GM21367 (cell line): ENCODE measurements around the gene RNF138.
A peak's percentile ranks its signal among the peaks of the same experiment; 100 is the strongest.
"Not testable (repeated sequence)": the region's sequence is repeated elsewhere in the genome, so short reads cannot be mapped to it uniquely, and the experiment has no call there.

Experiments used
- ATAC-seq: cut with Tn5 transposase; IDR thresholded peaks from one replicate; pipeline ENCODE4 v1.9.1; 2021; ENCODE audit not compliant: unreplicated experiment

RNF138 gene

DNA sequence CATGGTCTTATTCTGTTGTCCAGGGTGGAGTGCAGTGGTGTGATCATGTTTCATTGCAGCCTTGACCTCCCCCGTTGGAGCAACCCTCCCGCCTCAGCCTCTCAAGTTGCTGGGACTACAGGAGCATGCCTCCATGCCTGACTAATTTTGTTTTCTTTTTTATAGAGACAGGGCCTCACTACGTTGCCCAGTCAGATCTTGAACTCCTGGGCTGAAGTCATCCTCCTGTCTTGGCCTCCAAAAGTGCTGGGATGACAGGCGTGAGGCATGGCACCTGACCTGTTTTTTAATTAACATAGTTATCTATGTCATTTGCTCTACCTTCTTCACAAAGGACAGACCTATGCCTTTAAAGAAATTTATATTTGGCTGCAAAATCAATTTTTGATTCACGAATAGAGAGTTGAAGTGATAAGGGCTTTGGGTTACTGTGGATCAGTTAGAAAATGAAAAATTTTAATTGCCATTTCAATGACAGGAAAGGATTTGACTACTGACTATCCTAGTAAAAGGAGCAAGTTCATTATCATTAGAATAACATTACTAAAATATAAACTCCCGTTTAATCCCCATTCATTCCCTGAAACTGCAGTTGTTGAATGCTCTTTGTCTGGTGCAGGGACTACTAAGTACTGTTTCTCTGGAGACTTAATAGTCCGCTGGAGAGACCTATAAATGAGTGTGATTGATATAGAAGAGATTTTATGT is 3.7 kb downstream of the RNF138 start:
- no peak for ATAC-seq

DNA sequence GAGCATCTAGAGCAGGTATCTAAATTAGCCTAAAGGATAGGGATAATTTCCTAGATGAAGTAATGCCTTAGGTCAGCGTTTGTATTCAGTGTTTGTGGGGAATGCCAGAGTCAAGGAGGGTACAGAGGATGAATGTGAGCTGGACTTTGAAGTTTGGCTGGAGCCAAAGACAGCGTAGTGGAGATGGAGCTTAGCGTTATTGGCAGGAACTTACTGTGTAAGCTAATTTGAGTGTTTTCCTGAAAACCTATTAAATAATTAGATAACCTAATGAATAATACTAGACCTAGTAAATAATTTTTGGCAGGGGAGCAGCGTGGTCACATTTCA is 4.2 kb downstream of the RNF138 start:
- no peak for ATAC-seq

DNA sequence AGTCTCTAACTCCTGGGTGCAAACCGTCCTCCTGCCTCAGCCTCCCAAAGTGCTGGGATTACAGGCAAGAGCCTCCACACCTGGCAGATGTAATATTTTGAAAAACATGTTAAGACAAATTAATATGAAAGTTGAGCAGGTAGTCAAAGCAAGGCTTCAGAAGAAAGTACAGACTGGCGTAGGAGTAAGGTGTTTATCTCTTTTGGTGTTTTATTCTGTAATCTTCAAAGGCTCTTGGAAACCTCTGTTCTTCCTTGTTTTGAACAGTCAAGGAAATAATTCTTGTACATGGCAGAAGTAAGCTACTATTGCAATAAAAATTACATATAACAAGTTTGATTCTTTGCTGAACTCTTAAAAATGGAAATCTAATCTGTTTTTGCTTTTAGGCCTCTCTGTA is 5.3 kb downstream of the RNF138 start:
- no peak for ATAC-seq

DNA sequence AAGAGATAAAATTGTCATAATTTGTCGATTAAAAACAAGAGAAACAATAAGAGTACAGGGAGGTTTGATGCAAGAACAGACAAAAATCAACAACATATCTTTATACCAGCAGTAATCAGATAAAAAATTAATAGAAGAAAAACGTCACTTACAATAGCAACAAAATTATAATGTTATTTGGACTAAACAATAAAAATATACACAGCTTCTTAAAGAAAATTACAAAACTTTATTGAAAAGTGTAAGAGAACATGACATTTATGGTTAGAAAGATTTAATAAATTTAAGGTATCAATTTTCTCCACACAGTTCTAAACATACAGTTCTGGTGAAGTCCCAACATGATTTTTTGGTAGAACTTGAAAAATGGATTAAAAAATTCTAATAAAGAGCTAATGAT is 12.8 kb downstream of the RNF138 start:
- ATAC-seq = no peak

DNA sequence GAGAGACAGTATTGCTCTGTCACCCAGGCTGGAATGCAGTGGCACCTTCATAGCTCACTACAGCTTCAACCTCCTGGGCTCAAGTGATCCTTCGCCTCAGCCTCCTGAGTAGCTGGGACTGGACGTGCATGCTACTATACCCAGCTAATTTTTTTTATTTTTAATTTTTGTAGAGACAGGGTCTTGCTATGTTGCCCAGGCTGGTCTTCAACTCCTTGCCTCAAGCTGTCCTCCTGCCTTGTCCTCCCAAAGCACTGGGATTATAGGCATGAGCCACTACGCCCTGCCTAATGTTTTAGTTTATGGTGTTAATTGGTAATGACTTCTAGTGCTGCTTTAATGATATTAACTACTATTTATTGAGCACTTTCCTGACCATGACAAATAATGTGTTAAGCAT is 18.3 kb downstream of the RNF138 start:
- no peak for ATAC-seq

DNA sequence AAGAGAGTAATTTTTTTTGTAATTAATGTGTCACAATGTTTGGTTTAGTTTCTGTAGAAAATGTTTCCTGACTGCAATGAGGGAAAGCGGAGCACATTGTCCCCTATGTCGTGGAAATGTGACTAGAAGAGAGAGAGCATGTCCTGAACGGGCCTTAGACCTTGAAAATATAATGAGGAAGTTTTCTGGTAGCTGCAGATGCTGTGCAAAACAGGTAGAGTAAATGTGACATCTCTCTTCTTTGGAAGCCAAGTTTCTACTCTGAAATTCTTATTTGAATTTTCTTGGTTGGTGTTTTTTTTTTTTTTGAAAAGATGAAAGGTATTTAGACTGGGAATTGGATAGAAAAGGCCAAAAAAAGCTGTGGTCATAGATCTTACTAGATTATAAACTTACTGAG is 20.0 kb downstream of the RNF138 start:
- ATAC-seq = no peak

DNA sequence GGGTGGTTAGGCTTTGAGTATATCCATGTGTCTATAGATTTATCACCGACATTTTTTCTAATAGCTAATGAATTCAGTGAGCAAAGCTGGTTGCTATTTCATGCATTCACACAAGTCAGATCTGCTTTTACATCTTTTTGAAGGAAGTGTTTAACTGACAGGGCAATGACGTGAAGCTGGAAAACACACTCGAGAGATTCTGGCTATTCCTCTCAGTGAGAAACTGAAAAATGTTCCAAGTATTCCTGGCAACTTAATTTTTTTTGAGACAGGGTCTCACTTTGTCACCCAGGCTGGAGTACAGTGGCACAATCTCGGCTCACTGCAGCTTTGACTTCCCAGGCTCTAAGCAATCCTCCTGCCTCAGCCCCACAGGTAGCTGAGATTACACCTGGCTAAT is 21.2 kb downstream of the RNF138 start:
- no peak for ATAC-seq

DNA sequence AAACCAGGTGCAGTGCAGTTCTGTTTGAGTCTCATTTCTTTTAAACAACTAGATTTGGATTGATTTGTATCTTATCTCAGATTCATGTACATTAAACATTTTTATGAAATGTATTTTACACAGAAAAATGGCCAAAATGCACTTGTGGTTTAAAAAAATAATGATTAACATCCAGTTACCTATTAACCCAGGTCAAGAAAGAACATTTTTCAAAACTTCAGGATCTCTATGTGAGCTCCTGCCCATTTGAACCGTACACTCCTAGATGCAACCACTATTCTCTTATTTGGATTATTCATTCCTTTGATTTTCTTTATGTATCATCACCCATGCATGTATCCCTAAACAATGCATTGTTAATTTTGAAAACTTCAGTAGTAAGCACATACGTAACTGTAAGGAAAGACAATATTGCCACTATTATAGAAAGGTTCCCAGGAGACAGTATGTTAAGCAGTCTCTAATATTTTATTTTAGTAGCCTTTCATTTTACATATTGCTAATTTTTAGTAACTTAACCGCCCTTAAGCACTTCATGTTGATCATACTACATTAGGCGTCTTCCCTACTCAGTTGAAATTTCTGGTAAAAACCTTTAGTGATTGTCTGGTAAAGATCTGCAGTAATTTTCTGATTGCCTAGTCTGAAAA is 22.7 kb downstream of the RNF138 start:
- no peak for ATAC-seq

DNA sequence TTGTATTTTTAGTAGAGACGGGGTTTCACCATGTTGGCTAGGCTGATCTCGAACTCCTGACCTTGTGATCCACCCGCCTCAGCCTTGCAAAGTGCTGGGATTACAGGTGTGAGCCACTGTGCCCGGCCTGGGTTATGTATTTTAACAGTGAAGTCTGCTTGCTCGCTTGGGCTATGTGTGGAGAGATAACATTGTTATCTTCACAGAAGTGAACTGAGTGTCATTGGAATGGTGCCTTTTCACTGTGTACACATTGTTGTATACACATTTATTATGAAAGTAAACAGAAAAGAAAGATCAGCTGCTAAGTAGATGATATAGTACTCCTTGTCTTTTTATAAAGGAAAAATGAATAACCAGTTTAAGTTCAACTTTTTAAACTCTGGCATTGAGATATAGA is 30.4 kb downstream of the RNF138 start:
- no peak for ATAC-seq

DNA sequence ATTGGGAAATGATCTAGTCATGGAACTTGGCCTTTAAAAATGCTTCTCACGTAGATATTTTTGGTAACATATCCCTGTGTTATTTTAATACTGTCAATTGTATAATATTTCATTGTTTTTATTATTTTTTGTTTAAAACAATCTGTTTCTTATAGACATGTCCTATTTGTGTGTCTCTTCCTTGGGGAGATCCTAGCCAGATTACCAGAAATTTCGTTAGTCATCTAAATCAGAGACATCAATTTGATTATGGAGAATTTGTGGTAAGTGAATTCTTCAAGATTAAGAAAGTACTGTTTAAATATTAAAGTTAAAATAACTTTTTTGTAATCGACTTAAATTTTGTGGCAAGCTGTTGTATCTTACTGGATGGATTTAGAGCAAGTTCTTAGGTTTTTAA is 34.9 kb downstream of the RNF138 start:
- no peak for ATAC-seq

DNA sequence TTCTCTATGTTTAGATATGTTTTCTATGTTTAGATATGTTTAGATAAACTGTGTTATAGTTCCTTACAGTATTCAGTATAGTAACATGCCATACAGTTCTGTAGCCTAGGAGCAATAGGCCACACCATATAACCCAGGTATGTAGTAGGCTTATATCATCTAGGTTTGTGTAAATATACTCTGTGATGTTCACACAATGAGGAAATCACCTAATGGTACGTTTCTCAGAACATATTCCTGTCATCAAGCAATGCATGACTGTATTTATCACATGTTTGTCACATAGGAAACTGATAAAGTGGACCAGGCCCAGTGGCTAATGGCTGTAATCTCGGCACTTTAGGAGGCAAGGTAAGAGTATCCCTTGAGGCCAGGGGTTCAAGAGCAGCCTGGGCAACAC is 44.0 kb downstream of the RNF138 start:
- ATAC-seq = no peak

DNA sequence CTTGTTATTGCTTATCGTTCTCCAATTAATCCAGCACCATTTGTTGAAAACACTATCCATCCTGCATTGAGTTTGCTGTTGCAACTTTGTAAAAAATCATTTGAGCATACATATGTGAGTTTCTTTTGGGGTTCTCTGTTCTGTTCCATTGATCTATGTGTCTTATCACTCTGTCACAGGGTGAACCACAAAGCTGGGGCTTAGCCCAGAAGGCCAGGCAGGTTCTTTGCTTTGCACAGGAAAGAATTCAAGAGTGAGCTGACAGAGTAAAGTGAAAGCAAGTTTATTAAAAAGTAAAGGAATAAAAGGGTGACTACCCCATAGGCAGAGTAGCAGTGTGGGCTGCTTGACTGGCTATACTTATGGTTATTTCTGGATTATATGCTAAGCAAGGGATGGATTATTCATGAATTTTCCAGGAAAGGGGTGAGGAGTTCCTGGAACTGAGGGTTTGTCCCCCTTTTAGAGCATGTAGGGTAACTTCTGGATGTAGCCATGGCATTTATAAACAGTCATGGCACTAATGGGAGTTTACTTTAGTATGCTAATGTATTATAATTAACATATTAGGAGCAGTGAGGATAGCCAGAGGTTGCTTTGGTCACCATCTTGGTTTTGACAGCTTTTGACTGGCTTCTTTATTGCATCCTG is 46.8 kb downstream of the RNF138 start:
- ATAC-seq = no peak

DNA sequence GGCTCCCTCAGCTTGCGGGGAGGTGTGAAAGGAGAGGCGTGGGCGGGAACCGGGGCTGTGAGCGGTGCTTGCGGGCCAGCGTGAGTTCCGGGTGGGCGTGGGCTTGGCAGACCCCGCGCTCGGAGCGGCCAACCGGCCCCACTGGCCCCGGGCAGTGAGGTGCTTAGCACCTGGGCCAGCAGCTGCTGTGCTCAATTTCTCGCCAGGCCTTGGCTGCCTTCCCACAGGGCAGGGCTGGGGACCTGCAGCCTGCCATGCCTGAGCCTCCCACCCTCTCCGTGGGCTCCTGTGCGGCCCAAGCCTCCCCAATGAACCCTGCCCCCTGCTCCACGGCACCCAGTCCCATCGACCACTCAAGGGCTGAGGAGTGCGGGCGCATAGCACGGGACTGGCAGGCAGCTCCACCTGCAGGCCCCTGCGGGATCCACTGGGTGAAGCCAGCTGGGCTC is 48.2 kb downstream of the RNF138 start:
- ATAC-seq = no peak

DNA sequence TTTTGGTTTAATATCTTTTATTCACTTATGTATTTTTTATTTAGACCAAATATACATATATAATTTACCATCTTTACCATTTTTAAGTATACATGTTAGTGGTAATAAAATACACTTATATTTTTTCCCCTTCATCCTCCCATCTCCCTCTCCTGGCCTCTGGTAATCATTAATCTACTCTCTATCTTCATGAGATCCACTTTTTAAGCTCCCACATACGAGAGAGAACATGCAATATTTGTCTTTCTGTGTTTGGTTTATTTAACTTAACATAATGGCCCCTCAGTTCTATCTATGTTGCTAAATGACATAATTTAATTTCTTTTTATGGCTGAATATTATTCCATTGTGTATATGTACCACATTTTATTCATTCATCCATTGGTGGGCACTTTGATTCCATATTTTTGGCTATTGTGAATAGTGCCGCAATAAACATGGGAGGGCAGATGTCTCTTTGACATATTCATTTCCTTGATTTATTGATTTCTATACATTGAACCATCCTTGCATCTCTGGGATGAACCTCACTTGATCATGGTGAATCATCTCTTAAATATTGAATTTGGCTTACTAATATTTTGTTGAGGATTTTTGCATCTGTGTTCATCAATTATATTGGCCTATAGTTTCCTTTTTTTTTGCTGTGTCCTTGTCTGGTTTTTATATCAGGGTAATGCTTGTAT is 56.7 kb downstream of the RNF138 start:
- no peak for ATAC-seq

DNA sequence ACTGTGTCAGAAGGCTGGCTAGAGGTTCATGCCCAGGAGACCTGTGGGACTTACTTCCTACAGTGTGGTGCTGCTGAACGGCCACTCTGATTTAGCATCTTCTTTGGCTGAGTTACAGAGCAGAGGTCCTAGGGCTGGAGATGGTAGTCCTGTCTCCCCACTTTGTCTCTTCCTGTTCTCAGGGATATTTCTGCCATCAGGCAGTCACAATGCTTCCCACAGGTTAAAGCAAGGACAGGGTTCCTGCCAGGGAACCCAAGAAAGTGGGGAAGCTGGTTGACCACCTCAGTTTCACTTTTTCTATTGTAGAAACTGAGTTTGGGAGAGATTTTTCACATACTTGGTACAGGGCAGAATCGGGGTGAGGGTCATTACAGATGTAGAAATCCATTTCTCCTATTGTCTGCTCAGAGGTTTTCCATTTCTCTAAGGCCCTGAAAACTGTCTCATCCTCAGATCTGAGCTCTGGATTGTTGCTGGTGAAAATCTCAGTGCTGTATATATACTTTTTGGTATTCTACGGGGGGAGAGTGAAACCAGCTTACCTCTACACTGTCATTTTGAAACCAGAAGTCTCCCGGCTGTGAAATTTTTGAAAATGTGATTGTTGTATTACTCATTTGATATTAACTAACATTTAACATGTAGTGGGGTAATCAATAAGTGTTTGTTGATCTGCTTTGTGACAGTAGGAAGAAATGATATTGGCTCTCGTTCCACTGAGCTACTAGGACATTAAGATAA is 61.2 kb downstream of the RNF138 start:
- peak; percentile 83 for ATAC-seq

DNA sequence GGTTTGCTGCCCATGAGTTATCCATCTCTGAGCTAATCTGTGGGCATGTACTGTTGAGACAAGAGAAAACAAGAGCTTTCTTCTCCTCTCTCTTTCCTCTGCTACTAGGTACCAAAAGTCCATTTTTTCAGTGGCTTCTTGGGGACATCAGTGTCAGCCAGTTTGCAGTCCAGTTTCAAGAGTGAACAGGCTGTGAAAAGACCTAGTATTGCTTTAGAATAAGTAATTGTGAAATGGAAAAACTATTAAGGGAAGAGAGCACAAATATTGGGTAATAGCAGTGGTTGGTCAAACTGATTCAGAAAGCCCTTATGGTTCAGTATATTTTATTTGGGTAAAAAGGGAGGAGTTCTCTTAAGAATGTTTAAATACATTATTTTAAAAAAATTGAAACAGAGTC is 65.2 kb downstream of the RNF138 start:
- no peak for ATAC-seq

DNA sequence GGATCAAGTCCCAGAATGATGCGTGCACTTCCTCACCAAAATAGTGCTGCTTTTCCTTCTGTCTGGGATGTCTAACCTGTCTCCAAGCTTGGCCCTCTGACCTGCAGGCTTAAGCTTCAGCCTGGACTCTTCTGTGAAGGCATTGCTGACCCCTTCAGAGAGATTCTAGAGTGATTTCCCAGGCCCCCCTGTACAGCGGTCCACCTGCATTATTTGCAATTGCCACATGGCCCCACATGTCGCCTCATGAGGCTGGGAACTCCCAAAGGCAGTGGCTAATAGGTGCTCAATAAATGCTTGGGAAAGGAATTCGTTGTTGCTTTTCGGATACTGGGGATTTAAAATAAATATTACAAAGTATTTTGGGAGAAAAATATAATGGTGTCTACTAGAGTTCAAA is 65.9 kb downstream of the RNF138 start:
- no peak for ATAC-seq

DNA sequence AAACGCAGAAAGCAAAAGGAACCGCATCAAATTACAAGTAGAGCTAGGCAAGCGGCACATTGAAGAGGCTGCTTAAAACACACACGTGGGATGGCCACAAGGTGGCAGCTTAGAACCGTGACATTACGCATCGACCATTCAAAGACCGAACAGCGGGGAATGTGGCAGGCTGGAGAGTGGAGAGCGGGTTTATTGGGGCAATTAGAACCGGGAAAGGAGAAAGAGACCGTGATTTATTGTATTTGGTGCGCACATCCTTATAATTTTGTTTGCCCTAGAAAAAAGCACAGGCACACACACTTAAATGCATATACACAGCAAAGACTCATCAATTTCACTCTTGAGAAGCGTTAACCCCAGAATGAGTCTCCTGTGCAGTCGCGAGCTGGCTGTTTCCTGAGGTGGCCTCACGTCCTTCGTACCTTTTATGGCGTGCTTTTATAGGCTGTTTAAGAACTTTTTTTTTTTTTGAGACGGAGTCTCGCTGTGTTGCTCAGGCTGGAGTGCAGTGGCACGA is 66.5 kb downstream of the RNF138 start:
- peak; percentile 95 for ATAC-seq

DNA sequence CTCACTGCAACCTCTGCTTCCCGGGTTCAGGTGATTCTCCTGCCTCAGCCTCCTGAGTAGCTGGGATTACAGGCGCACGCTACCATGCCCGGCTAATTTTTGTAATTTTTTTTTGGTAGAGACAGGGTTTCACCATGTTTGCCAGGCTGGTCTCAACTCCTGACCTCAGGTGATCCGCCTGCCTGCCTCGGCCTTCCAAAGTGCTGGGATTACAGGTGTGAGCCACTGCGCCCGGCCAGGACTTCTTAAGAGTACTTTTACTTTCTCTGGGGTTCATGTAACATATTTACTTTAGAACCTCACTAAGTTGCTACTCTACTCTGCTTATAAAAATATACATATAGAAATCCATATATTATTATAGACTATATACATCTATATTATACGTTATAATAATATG is 67.0 kb downstream of the RNF138 start:
- not testable (repeated sequence) for ATAC-seq

DNA sequence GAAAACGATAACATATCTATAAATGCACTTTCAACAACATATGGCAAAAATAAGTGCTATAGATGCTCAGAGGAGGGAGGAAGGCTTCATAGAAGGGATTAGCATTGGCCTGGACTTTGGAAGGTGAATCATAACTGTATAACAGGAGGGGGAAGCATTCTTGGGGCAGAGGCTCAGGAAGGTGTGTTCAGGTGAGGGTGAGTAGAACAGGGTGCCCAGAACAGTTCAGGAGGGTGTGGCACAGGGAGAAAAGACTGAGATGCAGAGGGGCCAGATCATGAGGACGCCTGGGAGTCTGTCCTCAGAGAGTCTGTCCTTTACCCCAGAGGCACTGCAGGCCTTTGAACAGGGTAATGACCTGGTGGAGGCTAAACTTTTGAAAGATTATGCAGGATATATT is 68.9 kb downstream of the RNF138 start:
- ATAC-seq = no peak
